Measurements from ENCODE around the gene NCAM1. TPM values are rescaled to one million over a fixed set of nuclear protein-coding genes. Genes with fewer than 3 reads are reported as not detected.

NCAM1 gene
- total RNA-seq, 4 donors from 2014 or later = 12.8 to 27.7 (median 15.7) TPM

DNA sequence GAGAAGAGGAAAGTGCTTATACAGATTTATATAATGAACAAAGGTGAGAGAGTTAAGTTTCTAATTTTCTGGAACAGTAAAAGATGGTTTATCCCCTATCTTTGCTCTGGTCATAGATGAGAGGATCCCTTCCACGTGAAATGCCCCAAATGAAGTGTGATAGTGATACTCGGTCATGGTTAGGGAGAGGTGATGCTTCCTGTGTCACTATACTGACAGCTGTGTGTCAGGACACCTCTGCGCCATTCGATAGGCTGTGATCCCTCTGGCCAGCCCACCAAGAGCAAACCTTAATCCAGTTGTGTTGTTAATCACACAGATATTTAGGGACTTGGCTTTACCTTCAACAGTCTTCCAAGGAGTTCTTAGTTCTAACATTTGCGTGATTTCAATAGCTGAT is 57.7 kb downstream of the NCAM1 start:
- intact Hi-C loops (cut with DNase I; ENCODE audit: low total_unique reads) (no loop called here), in situ Hi-C loops (cut with MboI; ENCODE audit: low sequenced_read_pairs in 4 of 4) (no loop called here)
- no peak overlapping the region for H3K4me3 ChIP-seq
- no peak for ATAC-seq
- no peak for TF ChIP-seq POLR2A (IDR thresholded peaks at IDR 0.05)
- TF ChIP-seq, protein P1, sequence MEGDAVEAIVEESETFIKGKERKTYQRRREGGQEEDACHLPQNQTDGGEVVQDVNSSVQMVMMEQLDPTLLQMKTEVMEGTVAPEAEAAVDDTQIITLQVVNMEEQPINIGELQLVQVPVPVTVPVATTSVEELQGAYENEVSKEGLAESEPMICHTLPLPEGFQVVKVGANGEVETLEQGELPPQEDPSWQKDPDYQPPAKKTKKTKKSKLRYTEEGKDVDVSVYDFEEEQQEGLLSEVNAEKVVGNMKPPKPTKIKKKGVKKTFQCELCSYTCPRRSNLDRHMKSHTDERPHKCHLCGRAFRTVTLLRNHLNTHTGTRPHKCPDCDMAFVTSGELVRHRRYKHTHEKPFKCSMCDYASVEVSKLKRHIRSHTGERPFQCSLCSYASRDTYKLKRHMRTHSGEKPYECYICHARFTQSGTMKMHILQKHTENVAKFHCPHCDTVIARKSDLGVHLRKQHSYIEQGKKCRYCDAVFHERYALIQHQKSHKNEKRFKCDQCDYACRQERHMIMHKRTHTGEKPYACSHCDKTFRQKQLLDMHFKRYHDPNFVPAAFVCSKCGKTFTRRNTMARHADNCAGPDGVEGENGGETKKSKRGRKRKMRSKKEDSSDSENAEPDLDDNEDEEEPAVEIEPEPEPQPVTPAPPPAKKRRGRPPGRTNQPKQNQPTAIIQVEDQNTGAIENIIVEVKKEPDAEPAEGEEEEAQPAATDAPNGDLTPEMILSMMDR (IDR thresholded peaks at IDR 0.05 in 4 of 5, conservative IDR thresholded peaks at IDR 0.05 in 1 of 5) = no peak
- no peaks in the 10 kb centered on the region for H3K27me3 ChIP-seq
- H3K36me3 ChIP-seq = no peaks in the 10 kb centered on the region
- H3K4me1 ChIP-seq = peaks cover 8 to 15% of the 10 kb centered on the region in 2 donors
- no peak for DNase-seq
- H3K27ac ChIP-seq = no peak overlapping the region
- H3K9me3 ChIP-seq = no peaks in the 10 kb centered on the region

DNA sequence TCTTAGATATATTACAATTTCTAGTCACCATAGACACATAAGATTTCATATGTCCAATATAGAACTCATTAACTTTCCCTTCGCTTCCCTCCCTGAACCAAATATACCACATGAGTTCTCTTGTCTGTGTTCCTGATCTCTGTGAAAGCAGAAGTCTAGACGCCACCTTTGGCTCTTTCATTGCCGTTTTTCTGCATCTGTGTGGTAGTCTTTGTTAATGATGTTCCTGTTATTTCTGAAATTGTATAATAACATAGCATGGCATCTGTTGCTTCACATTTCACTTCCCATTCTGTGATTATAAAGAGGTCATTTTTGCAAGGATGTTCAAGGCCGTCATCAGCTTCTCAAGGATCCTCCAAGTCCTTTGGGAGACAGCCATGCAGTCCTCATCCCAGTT is 58.5 kb downstream of the NCAM1 start:
- intact Hi-C loops (cut with DNase I; ENCODE audit: low total_unique reads) (no loop called here), in situ Hi-C loops (cut with MboI; ENCODE audit: low sequenced_read_pairs in 4 of 4) (no loop called here)
- H3K4me3 ChIP-seq = no peak overlapping the region
- no peak overlapping the region for H3K27ac ChIP-seq
- no peak for TF ChIP-seq POLR2A (IDR thresholded peaks at IDR 0.05)
- TF ChIP-seq, protein P1 (IDR thresholded peaks at IDR 0.05 in 4 of 5, conservative IDR thresholded peaks at IDR 0.05 in 1 of 5) = no peak
- no peak for DNase-seq
- ATAC-seq = no peak
- peaks cover 1 to 7% of the 10 kb centered on the region in 2 donors for H3K4me1 ChIP-seq
- no peaks in the 10 kb centered on the region for H3K9me3 ChIP-seq
- H3K36me3 ChIP-seq = no peaks in the 10 kb centered on the region
- no peaks in the 10 kb centered on the region for H3K27me3 ChIP-seq

GRCh38 chr11:113021111-113021510 is 59.9 kb downstream of the NCAM1 start:
- ATAC-seq (no peak), DNase-seq (no peak)
- H3K27me3 ChIP-seq = no peaks in the 10 kb centered on the region
- no peak overlapping the region for H3K4me3 ChIP-seq
- TF ChIP-seq, protein P1 (IDR thresholded peaks at IDR 0.05 in 4 of 5, conservative IDR thresholded peaks at IDR 0.05 in 1 of 5) = no peak
- TF ChIP-seq POLR2A (IDR thresholded peaks at IDR 0.05) = no peak
- H3K9me3 ChIP-seq = no peaks in the 10 kb centered on the region
- H3K4me1 ChIP-seq = no peaks in the 10 kb centered on the region
- no peaks in the 10 kb centered on the region for H3K36me3 ChIP-seq
- intact Hi-C loops (cut with DNase I; ENCODE audit: low total_unique reads) (no loop called here), in situ Hi-C loops (cut with MboI; ENCODE audit: low sequenced_read_pairs in 4 of 4) (no loop called here)
- H3K27ac ChIP-seq = no peak overlapping the region

GRCh38 chr11:113022262-113022661 is 61.0 kb downstream of the NCAM1 start:
- Histone ChIP-seq H3K9me3 (no peaks in the 10 kb centered on the region), H3K27me3 (no peaks in the 10 kb centered on the region), H3K4me1 (no peaks in the 10 kb centered on the region), H3K27ac (no peak overlapping the region), H3K36me3 (no peaks in the 10 kb centered on the region), H3K4me3 (no peak overlapping the region)
- ATAC-seq = no peak
- TF ChIP-seq, protein P1 (IDR thresholded peaks at IDR 0.05 in 4 of 5, conservative IDR thresholded peaks at IDR 0.05 in 1 of 5) = no peak
- TF ChIP-seq POLR2A (IDR thresholded peaks at IDR 0.05) = no peak
- no peak for DNase-seq
- in situ Hi-C loops (cut with MboI; ENCODE audit: low sequenced_read_pairs in 4 of 4) = no loop called here
- intact Hi-C loops (cut with DNase I; ENCODE audit: low total_unique reads) = no loop called here

GRCh38 chr11:113023228-113023627 is 62.0 kb downstream of the NCAM1 start:
- in situ Hi-C loops (cut with MboI; ENCODE audit: low sequenced_read_pairs in 4 of 4) = no loop called here

More at GRCh38 chr11:113023228-113023627, 62.0 kb downstream of the NCAM1 start:
- Histone ChIP-seq H3K4me3 (no peak overlapping the region), H3K4me1 (no peaks in the 10 kb centered on the region), H3K27me3 (no peaks in the 10 kb centered on the region), H3K36me3 (no peaks in the 10 kb centered on the region), H3K27ac (no peak overlapping the region), H3K9me3 (no peaks in the 10 kb centered on the region)
- intact Hi-C loops (cut with DNase I; ENCODE audit: low total_unique reads) = no loop called here
- ATAC-seq = no peak
- DNase-seq = no peak
- TF ChIP-seq, protein P1 (IDR thresholded peaks at IDR 0.05 in 4 of 5, conservative IDR thresholded peaks at IDR 0.05 in 1 of 5) = no peak
- no peak for TF ChIP-seq POLR2A (IDR thresholded peaks at IDR 0.05)

All from gastrocnemius medialis (tissue), 4 donors.